Caco-2 (cell line): ENCODE measurements around the gene S1PR2. TPM values are rescaled to one million over a fixed set of nuclear protein-coding genes. Genes with fewer than 3 reads are reported as not detected.

Source experiments
- BruUV-seq: library from RNA; stranded (reverse); fragments of 400-500 nt; replicated peaks from 2 replicates; lab custom pipeline; 2021; lab: Mats Ljungman, UMichigan
- CTCF ChIA-PET: fragments of 300-600 bp; sonication (Branson Sonifier 250); formaldehyde crosslinking; loops from one replicate; lab custom pipeline; 2022; ENCODE audit warnings: antibody characterized with exemption; lab: Charles Lee
- POLR2A ChIA-PET: fragments of 300-600 bp; sonication (Branson Sonifier 250); formaldehyde crosslinking; loops from one replicate; lab custom pipeline; 2022; ENCODE audit warnings: antibody characterized with exemption; lab: Charles Lee
- DNase-seq, 2 experiments: peaks; one replicate each; pipeline versions ENCODE4 v3.0.0 to v3.0.0-alpha.2; 2020 to 2022
- H3K27me3 ChIP-seq: replicated peaks from 2 replicates; pipeline ENCODE4 v1.6.0; 2011; ENCODE audit warnings: low read length; ENCODE audit not compliant: control insufficient read depth, insufficient read depth
- H3K36me3 ChIP-seq: 2 replicates; pipeline ENCODE4 v1.5.1; 2011; ENCODE audit warnings: low read length; ENCODE audit not compliant: control insufficient read depth, insufficient read depth
- H3K4me1 ChIP-seq: fragments of 250-450 bp; sonication (Bioruptor Pico); 2 replicates; pipeline ENCODE4 v1.5.1; 2020; ENCODE audit warnings: mild to moderate bottlenecking
- H3K4me3 ChIP-seq: 2 replicates; pipeline ENCODE4 v1.5.1; 2011; ENCODE audit warnings: low read depth, mild to moderate bottlenecking, control low read depth, low read length
- H3K9me3 ChIP-seq: fragments of 250-450 bp; sonication (Bioruptor Pico); 2 replicates; pipeline ENCODE4 v1.5.1; 2020; ENCODE audit warnings: mild to moderate bottlenecking, moderate library complexity
- H3K27ac Mint-ChIP-seq: one replicate; pipeline ENCODE4 v1.8.0; 2022; ENCODE audit warnings: mixed read lengths; ENCODE audit not compliant: unreplicated experiment
- H3K27me3 Mint-ChIP-seq: one replicate; pipeline ENCODE4 v1.8.0; 2022; ENCODE audit warnings: mixed read lengths; ENCODE audit not compliant: insufficient read depth, unreplicated experiment
- H3K36me3 Mint-ChIP-seq: one replicate; pipeline ENCODE4 v1.8.0; 2022; ENCODE audit warnings: mild to moderate bottlenecking, mixed read lengths; ENCODE audit not compliant: insufficient read depth, unreplicated experiment
- H3K4me1 Mint-ChIP-seq: one replicate; pipeline ENCODE4 v1.8.0; 2022; ENCODE audit warnings: low read depth, mixed read lengths; ENCODE audit not compliant: unreplicated experiment
- H3K4me3 Mint-ChIP-seq: one replicate; pipeline ENCODE4 v1.8.0; 2022; ENCODE audit warnings: mild to moderate bottlenecking, moderate library complexity, mixed read lengths; ENCODE audit not compliant: unreplicated experiment
- H3K9me3 Mint-ChIP-seq: one replicate; pipeline ENCODE4 v1.8.0; 2022; ENCODE audit warnings: mixed read lengths; ENCODE audit not compliant: unreplicated experiment
- intact Hi-C: fragments of 100-400 bp; cut with micrococcal nuclease; formaldehyde crosslinking; loops from one replicate; pipeline ENCODE4 v1.10.0; 2022; ENCODE audit not compliant: unreplicated experiment
- total RNA-seq: library from RNA; stranded (reverse); gene quantifications from 2 replicates; pipeline ENCODE4 v1.2.3, GENCODE V29; 2022
- TF ChIP-seq, protein P1 (sequence below), 2 experiments: fragments of 200-600 bp in 1 of 2; IDR thresholded peaks; 1 replicate in 1 of 2; 2 replicates in 1 of 2; pipeline versions ENCODE4 v1.5.1 to v1.8.0; 2011 to 2022; ENCODE audit warnings: antibody characterized with exemption in 1 of 2, control low read depth in 1 of 2, inconsistent platforms in 1 of 2, low read depth in 1 of 2, low read length in 1 of 2, mild to moderate bottlenecking in 1 of 2, moderate library complexity in 1 of 2; ENCODE audit not compliant: insufficient read depth in 1 of 2, severe bottlenecking in 1 of 2, unreplicated experiment in 1 of 2

S1PR2 gene
- total RNA-seq, 1 experiment from 2014 or later: 6.2 TPM

DNA sequence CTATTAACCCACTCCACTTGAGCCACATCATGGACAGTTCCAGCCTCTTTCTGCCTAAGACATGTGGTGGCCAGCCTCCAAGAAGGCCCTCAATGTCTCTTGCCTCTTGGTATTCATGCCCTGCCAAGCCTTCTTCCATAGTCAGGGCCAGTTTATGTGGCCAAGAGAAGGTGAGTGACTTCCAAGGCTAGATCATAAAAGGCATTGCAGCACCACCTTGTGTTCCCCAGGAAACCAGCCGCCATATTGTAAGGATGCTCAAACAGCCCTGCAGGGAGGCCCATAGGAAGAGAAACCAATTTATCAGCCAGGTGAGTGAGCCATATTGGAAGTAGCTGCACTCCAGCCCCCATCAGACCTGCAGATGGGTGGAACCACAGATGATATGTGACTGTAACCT, 24.1 kb downstream of the S1PR2 start:
- peak overlapping the region; percentile 43 for H3K27ac Mint-ChIP-seq
- no peak for DNase-seq
- TF ChIP-seq, protein P1, sequence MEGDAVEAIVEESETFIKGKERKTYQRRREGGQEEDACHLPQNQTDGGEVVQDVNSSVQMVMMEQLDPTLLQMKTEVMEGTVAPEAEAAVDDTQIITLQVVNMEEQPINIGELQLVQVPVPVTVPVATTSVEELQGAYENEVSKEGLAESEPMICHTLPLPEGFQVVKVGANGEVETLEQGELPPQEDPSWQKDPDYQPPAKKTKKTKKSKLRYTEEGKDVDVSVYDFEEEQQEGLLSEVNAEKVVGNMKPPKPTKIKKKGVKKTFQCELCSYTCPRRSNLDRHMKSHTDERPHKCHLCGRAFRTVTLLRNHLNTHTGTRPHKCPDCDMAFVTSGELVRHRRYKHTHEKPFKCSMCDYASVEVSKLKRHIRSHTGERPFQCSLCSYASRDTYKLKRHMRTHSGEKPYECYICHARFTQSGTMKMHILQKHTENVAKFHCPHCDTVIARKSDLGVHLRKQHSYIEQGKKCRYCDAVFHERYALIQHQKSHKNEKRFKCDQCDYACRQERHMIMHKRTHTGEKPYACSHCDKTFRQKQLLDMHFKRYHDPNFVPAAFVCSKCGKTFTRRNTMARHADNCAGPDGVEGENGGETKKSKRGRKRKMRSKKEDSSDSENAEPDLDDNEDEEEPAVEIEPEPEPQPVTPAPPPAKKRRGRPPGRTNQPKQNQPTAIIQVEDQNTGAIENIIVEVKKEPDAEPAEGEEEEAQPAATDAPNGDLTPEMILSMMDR (IDR thresholded peaks at IDR 0.05; ENCODE audit: insufficient read depth in 1 of 2, low read depth in 1 of 2, low read length in 1 of 2, severe bottlenecking in 1 of 2, unreplicated experiment in 1 of 2): no peak
- intact Hi-C loops: no loop called here
- POLR2A ChIA-PET: no interaction called here
- CTCF ChIA-PET: no interaction called here
- H3K36me3 ChIP-seq: no peaks in the 10 kb centered on the region
- H3K4me3 ChIP-seq: no peak overlapping the region
- peaks cover 5% of the 10 kb centered on the region; the same call in 1 of the 2 replicates for H3K9me3 ChIP-seq
- H3K9me3 Mint-ChIP-seq: peaks cover 11% of the 10 kb centered on the region
- H3K27me3 Mint-ChIP-seq: no peaks in the 10 kb centered on the region
- H3K4me3 Mint-ChIP-seq: no peak overlapping the region
- BruUV-seq: no TSS peak
- H3K36me3 Mint-ChIP-seq: no peaks in the 10 kb centered on the region
- H3K4me1 ChIP-seq: 0 out of 2 replicates have a peak, but pooled peaks cover 3% of the 10 kb centered on the region
- peaks cover 7% of the 10 kb centered on the region for H3K4me1 Mint-ChIP-seq
- no peaks in the 10 kb centered on the region for H3K27me3 ChIP-seq

DNA sequence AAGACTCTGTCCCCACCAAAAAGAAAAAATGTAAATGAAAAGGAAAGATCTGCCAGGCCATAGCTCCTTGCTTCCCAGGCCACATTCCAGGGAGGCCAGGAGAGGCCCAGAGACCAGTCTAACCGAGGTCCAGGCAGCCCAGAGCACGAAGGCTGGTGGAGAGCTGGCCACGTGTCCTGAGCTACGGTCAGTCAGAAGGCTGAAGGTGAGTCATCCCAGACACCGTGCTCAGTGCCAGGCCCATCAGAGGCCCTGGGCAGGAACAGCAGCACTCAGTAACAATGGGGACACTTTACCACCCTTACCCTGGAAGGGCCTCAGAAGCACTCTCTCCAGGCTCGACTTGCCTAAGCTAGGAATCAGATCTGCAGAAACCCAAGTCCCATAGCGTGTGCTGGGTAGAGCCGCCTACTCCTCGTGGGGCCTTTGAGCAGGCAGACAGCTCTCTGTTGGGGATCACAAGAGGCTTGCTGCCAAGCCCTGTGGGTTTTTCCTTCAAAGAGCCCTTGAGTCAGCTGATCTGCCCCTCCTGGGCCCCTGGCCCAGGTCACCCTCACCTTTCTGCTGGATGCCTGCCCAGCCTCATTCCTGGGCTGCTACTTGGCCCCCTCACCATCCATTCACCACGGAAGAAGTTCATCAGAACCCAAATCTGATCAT, 24.8 kb downstream of the S1PR2 start:
- no peaks in the 10 kb centered on the region for H3K36me3 ChIP-seq
- no peaks in the 10 kb centered on the region for H3K27me3 ChIP-seq
- H3K9me3 ChIP-seq: peaks cover 5% of the 10 kb centered on the region; the same call in 1 of the 2 replicates
- Mint-ChIP-seq H3K4me3 (no peak overlapping the region), H3K9me3 (peaks cover 11% of the 10 kb centered on the region), H3K4me1 (peaks cover 7% of the 10 kb centered on the region), H3K27me3 (no peaks in the 10 kb centered on the region), H3K36me3 (no peaks in the 10 kb centered on the region), H3K27ac (peak overlapping the region; percentile 43)
- CTCF ChIA-PET: no interaction called here
- intact Hi-C loops: no loop called here
- no TSS peak for BruUV-seq
- TF ChIP-seq, protein P1 (IDR thresholded peaks at IDR 0.05; ENCODE audit: insufficient read depth in 1 of 2, low read depth in 1 of 2, low read length in 1 of 2, severe bottlenecking in 1 of 2, unreplicated experiment in 1 of 2): no peak
- no peak for DNase-seq
- POLR2A ChIA-PET: no interaction called here
- H3K4me1 ChIP-seq: 0 out of 2 replicates have a peak, but pooled peaks cover 3% of the 10 kb centered on the region
- H3K4me3 ChIP-seq: no peak overlapping the region

DNA sequence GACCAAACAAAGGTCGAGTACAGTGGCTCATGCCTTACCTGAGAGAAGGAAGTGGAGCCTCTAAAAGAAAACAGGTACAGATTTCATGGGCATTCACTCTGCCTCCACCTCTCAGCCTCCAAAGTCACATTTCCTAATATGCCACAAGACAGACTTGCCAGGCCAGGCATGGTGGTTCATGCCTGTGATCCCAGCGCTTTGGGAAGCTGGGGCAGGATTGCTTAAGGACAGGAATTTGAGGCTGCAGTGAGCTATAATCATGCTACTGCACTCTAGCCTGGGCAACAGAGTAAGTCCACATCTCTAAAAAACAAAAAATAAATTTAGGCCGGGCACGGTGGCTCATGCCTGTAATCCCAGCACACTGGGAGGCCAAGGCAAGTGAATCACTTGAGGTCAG, 25.5 kb downstream of the S1PR2 start:
- Mint-ChIP-seq H3K27me3 (no peaks in the 10 kb centered on the region), H3K4me3 (no peak overlapping the region), H3K36me3 (no peaks in the 10 kb centered on the region), H3K9me3 (peaks cover 11% of the 10 kb centered on the region), H3K4me1 (peaks cover 7% of the 10 kb centered on the region), H3K27ac (no peak overlapping the region)
- POLR2A ChIA-PET: no interaction called here
- H3K4me1 ChIP-seq: 0 out of 2 replicates have a peak, but pooled peaks cover 3% of the 10 kb centered on the region
- no TSS peak for BruUV-seq
- TF ChIP-seq, protein P1 (IDR thresholded peaks at IDR 0.05; ENCODE audit: insufficient read depth in 1 of 2, low read depth in 1 of 2, low read length in 1 of 2, severe bottlenecking in 1 of 2, unreplicated experiment in 1 of 2): no peak
- no peaks in the 10 kb centered on the region for H3K36me3 ChIP-seq
- intact Hi-C loops: no loop called here
- CTCF ChIA-PET: no interaction called here
- peaks cover 5% of the 10 kb centered on the region; the same call in 1 of the 2 replicates for H3K9me3 ChIP-seq
- DNase-seq: no peak
- no peaks in the 10 kb centered on the region for H3K27me3 ChIP-seq
- H3K4me3 ChIP-seq: no peak overlapping the region
